Nephron progenitor cell (in vitro differentiated cells): ENCODE data around the gene DPYSL4.

ENCODE experiments used
- DNase-seq: peaks from one replicate; pipeline ENCODE4 v3.0.0; 2021
- H3K27ac Mint-ChIP-seq: 2 replicates; pipeline ENCODE4 v1.8.0; 2021; ENCODE audit warnings: mild to moderate bottlenecking, moderate library complexity, mixed read lengths
- H3K27me3 Mint-ChIP-seq: 2 replicates; pipeline ENCODE4 v1.8.0; 2021; ENCODE audit warnings: mild to moderate bottlenecking, low read depth, mixed read lengths; ENCODE audit not compliant: poor library complexity
- H3K36me3 Mint-ChIP-seq: 2 replicates; pipeline ENCODE4 v1.8.0; 2021; ENCODE audit warnings: low read depth, mixed read lengths
- H3K4me1 Mint-ChIP-seq: 2 replicates; pipeline ENCODE4 v1.8.0; 2021; ENCODE audit warnings: mixed read lengths
- H3K4me3 Mint-ChIP-seq: 2 replicates; pipeline ENCODE4 v1.8.0; 2021; ENCODE audit warnings: mild to moderate bottlenecking, moderate library complexity, mixed read lengths
- H3K9me3 Mint-ChIP-seq: 2 replicates; pipeline ENCODE4 v1.8.0; 2021; ENCODE audit warnings: mild to moderate bottlenecking, moderate library complexity, mixed read lengths
- TF ChIP-seq, protein P1 (sequence below): fragments of 200-600 bp; sonication (generic); IDR thresholded peaks from 2 replicates; pipeline ENCODE4 v1.5.0; 2021; ENCODE audit warnings: antibody characterized with exemption

DPYSL4 gene

GRCh38 chr10:132198381-132199181 lies 11.8 kb downstream of the DPYSL4 start:
- no peak overlapping the region for H3K4me3 Mint-ChIP-seq
- peaks cover 8% of the 10 kb centered on the region for H3K27me3 Mint-ChIP-seq
- no peaks in the 10 kb centered on the region for H3K36me3 Mint-ChIP-seq
- TF ChIP-seq, protein P1, sequence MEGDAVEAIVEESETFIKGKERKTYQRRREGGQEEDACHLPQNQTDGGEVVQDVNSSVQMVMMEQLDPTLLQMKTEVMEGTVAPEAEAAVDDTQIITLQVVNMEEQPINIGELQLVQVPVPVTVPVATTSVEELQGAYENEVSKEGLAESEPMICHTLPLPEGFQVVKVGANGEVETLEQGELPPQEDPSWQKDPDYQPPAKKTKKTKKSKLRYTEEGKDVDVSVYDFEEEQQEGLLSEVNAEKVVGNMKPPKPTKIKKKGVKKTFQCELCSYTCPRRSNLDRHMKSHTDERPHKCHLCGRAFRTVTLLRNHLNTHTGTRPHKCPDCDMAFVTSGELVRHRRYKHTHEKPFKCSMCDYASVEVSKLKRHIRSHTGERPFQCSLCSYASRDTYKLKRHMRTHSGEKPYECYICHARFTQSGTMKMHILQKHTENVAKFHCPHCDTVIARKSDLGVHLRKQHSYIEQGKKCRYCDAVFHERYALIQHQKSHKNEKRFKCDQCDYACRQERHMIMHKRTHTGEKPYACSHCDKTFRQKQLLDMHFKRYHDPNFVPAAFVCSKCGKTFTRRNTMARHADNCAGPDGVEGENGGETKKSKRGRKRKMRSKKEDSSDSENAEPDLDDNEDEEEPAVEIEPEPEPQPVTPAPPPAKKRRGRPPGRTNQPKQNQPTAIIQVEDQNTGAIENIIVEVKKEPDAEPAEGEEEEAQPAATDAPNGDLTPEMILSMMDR, result no peak
- no peaks in the 10 kb centered on the region for H3K4me1 Mint-ChIP-seq
- no peaks in the 10 kb centered on the region for H3K9me3 Mint-ChIP-seq
- DNase-seq, result no peak
- H3K27ac Mint-ChIP-seq, result no peak overlapping the region

DNA sequence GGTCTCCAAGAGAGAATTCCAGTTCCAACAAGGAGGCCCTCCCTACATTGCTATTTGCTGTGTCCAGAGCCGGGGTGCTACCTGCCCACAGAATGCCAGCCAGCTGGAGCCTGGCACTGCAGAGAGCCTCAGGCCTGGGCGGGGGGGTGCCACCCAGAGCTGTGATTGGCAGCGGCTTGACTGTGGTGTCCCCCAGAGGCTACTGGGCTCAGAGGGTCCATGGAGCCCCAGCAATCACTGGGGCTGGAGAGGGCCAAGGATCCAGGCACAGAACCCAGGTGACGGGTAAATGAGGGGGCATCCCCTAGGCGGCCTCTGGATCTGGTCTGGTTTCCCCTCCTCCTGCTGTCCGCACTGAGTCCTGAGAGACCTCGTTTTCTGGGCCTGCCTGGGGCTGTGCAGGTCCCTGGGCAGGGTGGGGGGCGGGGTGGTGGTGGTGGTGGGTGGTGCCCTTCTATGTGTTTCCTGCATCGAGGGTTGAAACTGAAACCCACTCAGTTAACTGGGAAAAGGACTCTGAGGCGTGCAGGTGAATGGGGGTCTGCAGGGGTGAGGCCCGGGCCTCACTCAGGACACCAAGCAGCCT lies 12.6 kb downstream of the DPYSL4 start:
- Mint-ChIP-seq H3K27ac (no peak overlapping the region), H3K27me3 (peaks cover 7% of the 10 kb centered on the region), H3K36me3 (no peaks in the 10 kb centered on the region), H3K9me3 (no peaks in the 10 kb centered on the region), H3K4me1 (no peaks in the 10 kb centered on the region), H3K4me3 (no peak overlapping the region)
- TF ChIP-seq, protein P1, result no peak
- no peak for DNase-seq

GRCh38 chr10:132199854-132200311 lies 13.1 kb downstream of the DPYSL4 start:
- no peaks in the 10 kb centered on the region for H3K9me3 Mint-ChIP-seq
- H3K4me3 Mint-ChIP-seq, result no peak overlapping the region
- H3K4me1 Mint-ChIP-seq, result no peaks in the 10 kb centered on the region
- H3K27ac Mint-ChIP-seq, result no peak overlapping the region
- no peak for DNase-seq
- peaks cover 3% of the 10 kb centered on the region for H3K27me3 Mint-ChIP-seq
- TF ChIP-seq, protein P1, result no peak
- no peaks in the 10 kb centered on the region for H3K36me3 Mint-ChIP-seq

DNA sequence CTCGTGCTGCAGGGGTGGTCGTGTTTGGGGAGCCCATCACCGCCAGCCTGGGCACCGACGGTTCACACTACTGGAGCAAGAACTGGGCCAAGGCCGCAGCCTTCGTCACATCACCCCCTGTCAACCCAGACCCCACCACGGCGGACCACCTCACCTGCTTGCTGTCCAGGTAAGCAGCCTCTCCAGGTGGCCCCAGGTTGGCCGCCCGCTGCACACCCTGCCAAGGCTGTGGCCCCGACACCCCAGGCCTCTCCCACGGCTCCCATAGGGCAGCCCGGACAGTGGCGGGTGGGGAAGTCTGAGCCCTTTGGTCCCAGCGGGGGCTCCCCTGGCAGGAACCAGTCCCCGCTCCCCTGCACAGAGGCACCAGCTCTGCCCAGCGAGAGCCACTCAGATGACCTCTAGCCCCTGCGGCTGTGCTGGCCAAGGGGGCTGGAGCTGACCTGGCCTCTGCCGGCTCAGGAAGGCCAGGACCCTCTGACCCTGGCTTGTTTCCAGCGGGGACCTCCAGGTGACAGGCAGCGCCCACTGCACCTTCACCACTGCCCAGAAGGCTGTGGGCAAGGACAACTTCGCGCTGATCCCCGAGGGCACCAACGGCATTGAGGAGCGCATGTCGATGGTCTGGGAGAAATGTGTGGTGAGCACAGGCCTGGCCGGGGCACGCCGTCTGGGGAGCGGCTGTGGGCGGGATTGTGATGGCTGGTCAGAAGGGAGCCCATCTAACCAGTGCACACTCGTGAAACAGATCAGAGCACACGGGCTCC lies 13.8 kb downstream of the DPYSL4 start:
- Mint-ChIP-seq H3K36me3 (no peaks in the 10 kb centered on the region), H3K4me1 (no peaks in the 10 kb centered on the region), H3K27ac (no peak overlapping the region), H3K27me3 (no peaks in the 10 kb centered on the region), H3K9me3 (no peaks in the 10 kb centered on the region), H3K4me3 (no peak overlapping the region)
- TF ChIP-seq, protein P1, result no peak
- no peak for DNase-seq

- Mint-ChIP-seq H3K4me3 (no peak overlapping the region), H3K27me3 (no peaks in the 10 kb centered on the region), H3K36me3 (no peaks in the 10 kb centered on the region), H3K27ac (no peak overlapping the region), H3K4me1 (no peaks in the 10 kb centered on the region), H3K9me3 (no peaks in the 10 kb centered on the region)
- no peak for DNase-seq
- TF ChIP-seq, protein P1, result no peak
These were observed 14.6 kb downstream of the DPYSL4 start for GRCh38 chr10:132201111-132201969.
